Stomach (tissue), 4 donors: Measurements from ENCODE around the gene NCOA3.

Experiments used
- CTCF ChIP-seq, 7 experiments: fragments of 450-650 bp in 4 of 7; fragments of 200-600 bp in 3 of 7; sonication (generic) in 3 of 7; IDR thresholded peaks; one replicate each; pipeline ENCODE4 v1.5.1; 2016 to 2019; ENCODE audit warnings: antibody characterized with exemption in 7 of 7, control low read depth in 2 of 7, mild to moderate bottlenecking in 1 of 7
- POLR2A ChIP-seq, 4 donors: fragments of 450-650 bp; IDR thresholded peaks; one replicate each; pipeline ENCODE4 v1.6.1; 2016; ENCODE audit warnings: antibody characterized with exemption in 4 of 4, control low read depth in 2 of 4, mild to moderate bottlenecking in 1 of 4, moderate library complexity in 1 of 4
- POLR2AphosphoS5 ChIP-seq, 3 donors: sonication (generic); formaldehyde crosslinking; IDR thresholded peaks; one replicate each; pipeline ENCODE4 v1.6.1; 2016; ENCODE audit warnings: antibody characterized with exemption in 3 of 3

GRCh38 chr20:47484303-47484702 is 17.4 kb upstream of the NCOA3 start:
- TF ChIP-seq POLR2A (IDR thresholded peaks at IDR 0.05) (no peak), POLR2AphosphoS5 (IDR thresholded peaks at IDR 0.05) (no peak), CTCF (IDR thresholded peaks at IDR 0.05) (no peak)
